Smooth muscle cell of the coronary artery (primary cell): ENCODE data around the gene WFIKKN1. TPM values are rescaled to one million over a fixed set of nuclear protein-coding genes. Genes with fewer than 3 reads are reported as not detected.

Experiments used
- total RNA-seq: library from RNA; depleted of rRNA; stranded (reverse); fragments of >200 nt; gene quantifications from 2 replicates; pipeline ENCODE4 v1.2.3, GENCODE V29; 2014; ENCODE audit warnings: low replicate concordance

The WFIKKN1 gene, protein sequence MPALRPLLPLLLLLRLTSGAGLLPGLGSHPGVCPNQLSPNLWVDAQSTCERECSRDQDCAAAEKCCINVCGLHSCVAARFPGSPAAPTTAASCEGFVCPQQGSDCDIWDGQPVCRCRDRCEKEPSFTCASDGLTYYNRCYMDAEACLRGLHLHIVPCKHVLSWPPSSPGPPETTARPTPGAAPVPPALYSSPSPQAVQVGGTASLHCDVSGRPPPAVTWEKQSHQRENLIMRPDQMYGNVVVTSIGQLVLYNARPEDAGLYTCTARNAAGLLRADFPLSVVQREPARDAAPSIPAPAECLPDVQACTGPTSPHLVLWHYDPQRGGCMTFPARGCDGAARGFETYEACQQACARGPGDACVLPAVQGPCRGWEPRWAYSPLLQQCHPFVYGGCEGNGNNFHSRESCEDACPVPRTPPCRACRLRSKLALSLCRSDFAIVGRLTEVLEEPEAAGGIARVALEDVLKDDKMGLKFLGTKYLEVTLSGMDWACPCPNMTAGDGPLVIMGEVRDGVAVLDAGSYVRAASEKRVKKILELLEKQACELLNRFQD
- total RNA-seq, result 0.08 and 0.12 TPM in 2 replicates

DNA sequence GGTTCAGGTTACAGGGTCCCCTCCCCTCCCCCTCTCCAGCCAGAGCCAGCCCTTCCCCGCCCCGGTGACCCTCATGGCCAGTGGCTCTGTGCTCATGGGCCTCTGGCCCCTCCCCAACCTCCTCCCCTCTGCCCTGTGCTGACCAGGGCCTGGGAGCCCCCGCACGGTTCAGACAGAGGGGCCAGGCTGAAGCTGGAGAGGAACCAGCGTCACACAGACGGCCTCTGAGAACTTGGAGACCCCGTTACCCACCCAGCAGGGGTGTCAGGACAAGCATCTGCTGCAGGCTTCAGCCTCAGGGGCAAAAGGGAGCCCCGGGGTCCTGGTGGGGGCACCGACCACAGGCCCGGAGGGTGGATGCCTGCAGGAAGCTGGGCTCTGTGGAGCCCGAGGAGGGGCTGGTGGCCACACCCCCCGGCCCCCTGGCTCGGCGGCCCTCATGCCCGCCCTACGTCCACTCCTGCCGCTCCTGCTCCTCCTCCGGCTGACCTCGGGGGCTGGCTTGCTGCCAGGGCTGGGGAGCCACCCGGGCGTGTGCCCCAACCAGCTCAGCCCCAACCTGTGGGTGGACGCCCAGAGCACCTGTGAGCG is at the start of gene WFIKKN1:
Gene WFIKKN1 (plus strand): TSS at position 171 of the 591 bp plus-strand sequence. CDS start 269 bp downstream, at position 440.

DNA sequence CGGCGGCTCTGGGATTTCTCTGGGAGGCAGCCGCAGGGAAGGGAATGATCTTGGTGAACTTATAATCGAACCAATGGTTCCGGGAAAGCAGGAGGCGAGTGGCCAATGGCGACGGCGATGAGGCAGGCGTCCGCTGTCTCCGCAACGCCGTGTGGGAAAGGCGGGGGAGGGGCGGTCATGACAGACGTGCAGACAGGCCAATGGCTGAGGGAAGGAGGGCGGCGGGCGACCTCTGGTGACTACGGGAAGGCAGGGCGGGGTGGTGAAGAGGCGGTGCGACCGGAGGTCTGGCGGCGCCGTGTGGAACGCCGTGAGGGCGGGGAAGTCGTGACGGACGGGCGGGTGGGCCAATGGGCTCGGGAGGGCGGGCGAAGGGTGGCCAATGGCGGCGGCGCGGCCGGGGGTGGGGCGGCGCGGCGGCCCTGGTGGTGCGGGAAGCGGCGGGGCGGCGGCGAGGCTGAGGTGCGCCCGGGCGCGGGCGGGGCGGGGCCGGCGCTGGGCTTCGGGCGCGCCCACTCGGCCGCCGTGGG is 41.1 kb upstream of the WFIKKN1 start, which contains the start of gene RAB40C:
Gene RAB40C (plus strand): TSS at position 409 of the 530 bp plus-strand sequence. CDS start 226 bp downstream, outside the sequence.

DNA sequence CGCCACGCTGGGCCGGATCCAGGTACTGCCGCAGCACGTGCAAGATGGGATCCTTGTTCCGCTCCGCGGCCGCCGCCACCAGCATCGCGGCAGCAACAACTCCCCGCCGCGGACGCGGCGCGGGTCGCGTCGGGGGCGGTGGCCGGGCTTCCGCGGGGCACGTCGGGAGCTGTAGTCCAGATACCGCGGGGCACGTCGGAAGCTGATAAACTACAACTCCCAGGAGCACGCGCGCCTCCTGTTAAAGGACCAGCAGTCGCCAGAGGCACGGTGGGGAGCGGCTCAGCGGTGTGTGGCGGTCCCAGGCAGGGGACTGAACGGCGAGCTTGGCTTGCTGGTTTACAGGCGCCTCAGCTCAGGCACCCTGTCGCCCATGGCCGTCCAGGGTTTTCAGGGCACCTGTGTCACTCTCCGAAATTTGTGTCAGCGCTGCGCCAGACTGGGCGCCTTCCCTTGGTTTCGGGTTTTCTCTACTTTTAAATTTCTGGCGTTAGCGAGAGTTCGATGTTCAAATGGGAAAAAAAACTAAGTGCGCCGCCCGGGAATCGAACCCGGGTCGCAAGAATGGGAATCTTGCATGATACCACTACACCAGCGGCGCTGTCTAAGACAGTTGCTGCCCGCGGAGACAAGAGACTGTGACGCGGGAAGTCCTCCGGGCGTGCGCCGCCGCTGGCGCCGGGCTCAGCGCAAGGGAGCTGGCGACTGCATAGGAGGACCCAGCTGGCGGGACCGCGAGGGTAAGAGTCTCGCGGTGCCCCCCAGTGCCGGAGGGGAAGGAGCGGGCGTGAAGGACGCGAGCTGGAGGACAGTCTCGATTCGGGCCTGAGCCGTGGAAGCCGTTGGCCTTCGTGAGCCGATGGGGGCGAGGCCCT is 5.7 kb downstream of the WFIKKN1 start, which contains the start of gene METTL26:
Gene METTL26 (minus strand): TSS at position 100 of the 875 bp plus-strand sequence. CDS start 15 bp downstream, at position 85.

DNA sequence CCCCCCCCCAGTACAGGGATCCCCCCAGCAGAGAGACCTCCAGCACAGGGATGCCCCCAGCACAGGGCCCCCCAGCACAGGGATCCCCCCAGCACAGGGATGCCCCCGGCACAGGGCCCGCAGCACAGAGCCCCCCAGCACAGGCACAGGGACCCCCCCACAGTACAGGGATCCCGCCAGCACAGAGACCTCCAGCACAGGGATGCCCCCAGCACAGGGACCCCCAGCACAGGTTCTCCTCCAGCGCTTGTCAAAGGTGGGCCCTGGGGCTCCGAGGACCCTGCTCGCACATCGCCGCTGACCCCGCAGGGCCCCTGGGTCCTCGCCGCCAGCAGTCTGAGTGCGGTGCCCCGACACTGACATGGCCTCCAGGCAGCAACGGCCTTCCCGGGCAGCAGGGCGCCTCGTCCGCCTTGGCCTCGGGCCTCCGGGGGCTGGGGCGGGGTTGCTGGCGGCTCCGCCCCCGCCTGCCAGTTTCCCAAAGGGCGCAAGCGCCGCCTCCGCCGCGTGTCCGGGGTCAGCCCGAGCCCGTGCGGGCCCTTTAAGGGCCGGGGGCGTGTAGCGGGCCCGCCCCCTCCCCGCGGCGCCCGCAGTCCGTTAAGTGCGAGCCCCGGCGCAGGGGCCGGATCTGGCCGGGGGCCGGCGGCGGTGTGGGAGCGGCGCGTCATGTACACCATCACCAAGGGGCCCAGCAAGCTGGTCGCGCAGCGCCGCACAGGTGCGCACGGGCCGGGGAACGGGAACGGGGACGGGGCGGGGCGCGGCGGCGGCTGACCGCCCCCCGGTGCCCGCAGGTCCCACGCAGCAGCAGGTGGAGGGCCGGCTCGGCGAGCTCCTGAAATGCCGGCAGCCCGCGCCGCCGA is 10.8 kb downstream of the WFIKKN1 start, which contains the start of gene MCRIP2:
Gene MCRIP2 (plus strand): TSS at position 503 of the 863 bp plus-strand sequence. CDS start 164 bp downstream, at position 667.

DNA sequence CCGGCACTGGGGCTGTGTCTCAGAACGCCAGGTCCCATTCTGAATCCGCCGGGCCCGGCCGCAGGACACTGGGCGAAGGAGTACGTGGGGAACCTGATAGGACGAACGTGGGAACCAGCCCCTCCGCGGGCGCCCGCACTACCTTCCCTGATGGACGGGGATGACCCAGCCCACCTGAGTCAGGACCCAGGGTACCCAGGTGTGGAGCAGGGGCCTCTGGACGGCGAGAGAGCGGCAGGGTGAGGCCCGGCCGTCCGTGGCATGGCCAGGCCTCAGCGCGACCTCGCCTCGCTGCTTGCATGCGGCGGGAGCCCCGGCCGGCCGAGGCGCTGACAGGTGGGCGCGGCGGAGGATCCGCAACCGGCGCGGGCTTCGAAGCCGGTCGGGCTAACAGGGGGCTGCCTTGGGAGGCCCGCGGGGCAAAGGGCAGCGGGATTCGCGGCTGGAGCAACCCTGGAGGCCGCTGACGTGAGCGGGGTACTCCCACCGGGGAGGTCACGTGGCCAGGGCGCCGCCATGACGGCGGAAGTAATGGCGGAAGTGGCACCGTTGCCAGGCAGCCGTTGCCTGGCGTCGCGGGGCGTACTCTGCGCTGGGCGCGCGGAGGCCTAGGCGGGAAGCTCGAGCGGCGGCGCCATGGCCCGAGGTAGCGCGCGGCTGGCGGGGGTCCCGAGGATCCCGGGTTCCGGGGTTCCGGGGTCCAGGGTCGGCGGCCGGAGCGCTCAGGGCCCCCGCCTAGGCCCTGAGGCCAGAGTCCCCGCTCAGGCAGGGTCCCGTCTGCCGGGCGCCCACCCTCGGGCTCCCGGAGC is 18.2 kb downstream of the WFIKKN1 start, which contains the start of gene WDR90:
Gene WDR90 (plus strand): TSS at position 585 of the 809 bp plus-strand sequence. CDS start 52 bp downstream, at position 637.

DNA sequence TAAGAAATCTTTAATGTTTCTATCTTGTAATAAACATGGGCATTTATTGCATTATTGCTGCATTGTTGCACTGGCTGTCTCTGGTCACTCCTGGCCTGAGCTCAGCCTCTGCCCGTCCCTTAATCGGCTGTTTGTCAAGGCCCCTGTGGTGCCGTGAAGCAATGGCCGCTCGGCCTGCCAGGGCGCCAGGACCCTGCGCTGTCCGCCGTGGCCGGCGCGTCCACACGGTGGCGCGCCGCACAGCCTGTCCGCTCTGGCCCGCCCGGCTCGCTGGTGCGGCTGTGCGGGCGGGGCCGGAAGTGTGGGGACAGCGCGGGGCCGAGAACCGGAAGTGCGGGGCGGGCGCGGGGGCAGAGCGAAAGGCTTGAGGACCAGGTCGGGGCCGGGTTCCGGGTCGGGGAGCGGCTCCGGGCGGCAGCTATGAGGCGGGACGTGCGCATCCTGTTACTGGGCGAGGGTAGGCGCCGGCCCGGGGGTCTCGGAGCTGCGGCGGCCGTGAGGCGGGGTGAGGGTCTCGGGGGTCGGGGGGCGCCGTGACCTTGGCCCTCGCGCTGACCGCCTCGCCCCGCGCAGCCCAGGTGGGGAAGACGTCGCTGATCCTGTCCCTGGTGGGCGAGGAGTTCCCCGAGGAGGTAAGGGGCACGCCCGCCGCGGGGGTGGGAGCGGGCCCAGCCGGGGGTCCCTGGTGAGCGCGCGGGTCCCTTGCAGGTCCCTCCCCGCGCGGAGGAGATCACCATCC is 37.2 kb downstream of the WFIKKN1 start, which contains the start of gene RHOT2:
Gene RHOT2 (plus strand): TSS at position 353 of the 739 bp plus-strand sequence. CDS start 68 bp downstream, at position 421.

DNA sequence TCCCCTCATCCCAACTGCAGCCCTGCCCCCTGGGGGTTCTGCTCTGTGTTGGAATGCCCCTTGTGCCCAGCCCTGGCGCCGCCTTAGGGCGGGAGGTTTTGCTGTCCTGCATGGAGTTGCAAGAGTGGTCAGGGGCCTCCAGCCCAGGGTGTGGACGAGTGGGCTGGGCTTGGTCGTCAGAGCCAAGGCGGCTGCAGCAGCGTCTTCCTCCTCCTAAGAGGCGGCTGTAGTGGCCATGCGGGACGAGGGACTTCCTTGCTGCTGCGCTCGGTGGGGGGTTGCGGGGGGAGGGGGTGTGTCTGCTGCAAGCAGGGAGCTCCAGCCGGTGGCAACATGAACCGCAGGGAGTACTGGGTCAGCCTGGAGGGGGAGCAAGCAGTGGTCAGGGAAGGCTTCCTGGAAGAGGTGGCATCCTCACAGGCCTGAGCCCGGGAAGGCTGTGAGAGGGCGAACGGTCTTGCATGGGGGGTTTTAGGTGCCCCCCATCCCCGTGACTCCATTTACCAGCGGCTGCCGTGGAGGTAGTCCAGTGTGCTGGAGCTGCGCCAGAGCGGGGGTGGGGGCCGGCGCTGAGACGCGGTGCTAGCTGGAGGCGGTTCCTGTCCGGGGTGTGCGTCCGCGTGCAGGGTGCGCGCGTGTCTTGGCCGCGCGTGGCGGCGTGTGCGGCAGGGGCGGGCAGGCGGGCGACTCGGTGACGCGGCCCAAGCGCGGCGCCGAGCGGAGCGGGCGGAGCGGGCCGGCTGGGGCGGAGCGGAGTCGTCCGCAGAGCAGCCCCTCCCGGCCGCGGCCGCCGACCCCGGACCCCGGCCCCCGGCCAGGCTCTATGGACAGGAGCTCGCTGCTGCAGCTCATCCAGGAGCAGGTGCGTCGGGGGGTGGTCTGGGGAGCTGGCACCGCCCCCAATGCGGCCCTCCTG is 44.4 kb downstream of the WFIKKN1 start, which contains the start of gene RHBDL1:
Gene RHBDL1 (plus strand): TSS at position 704 of the 916 bp plus-strand sequence. CDS start 120 bp downstream, at position 824.

DNA sequence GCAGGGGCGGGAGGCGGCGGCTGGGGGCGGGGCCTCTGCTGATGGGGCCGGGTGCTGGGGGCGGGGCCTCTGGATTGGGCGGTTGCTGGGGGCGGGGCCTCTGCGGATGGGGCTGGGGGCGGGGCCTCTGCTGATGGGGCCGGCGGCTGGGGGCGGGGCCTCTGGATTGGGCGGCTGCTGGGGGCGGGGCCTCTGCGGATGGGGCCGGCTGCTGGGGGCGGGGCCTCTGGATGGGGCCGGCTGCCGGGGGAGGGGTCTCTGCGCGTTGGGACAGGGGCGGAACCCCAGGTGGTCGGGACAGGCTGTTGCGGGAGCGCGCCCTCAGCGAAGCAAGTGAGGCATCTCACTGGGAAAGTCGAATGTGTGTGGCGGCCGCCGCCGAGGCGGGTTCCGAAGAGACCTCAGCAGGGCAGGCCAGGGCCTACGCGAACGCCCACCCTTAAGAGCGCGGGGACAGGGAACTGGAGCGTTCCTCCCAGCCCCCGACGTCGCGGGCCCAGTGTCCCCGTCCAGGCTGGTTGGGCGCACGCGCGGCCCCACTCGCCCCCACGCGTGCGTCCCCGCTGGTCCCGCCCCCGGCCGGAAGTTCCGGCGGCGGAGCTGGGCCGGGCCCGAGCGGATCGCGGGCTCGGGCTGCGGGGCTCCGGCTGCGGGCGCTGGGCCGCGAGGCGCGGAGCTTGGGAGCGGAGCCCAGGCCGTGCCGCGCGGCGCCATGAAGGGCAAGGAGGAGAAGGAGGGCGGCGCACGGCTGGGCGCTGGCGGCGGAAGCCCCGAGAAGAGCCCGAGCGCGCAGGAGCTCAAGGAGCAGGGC is 49.2 kb downstream of the WFIKKN1 start, which contains the start of gene STUB1:
Gene STUB1 (plus strand): TSS at position 597 of the 811 bp plus-strand sequence. CDS start 116 bp downstream, at position 713.

Other genes starting within 250 kb of the WFIKKN1 start
- gene PGAP6, start 249.0 kb upstream of the WFIKKN1 start, total RNA-seq, result 85.1 and 108 TPM in 2 replicates
- gene NME4, start 233.8 kb upstream of the WFIKKN1 start, total RNA-seq, result 76.3 and 99.0 TPM in 2 replicates
- gene DECR2, start 229.1 kb upstream of the WFIKKN1 start, total RNA-seq, result 6.6 and 12.5 TPM in 2 replicates
- gene RAB11FIP3, start 205.3 kb upstream of the WFIKKN1 start, total RNA-seq, result 12.7 and 21.5 TPM in 2 replicates
- 12.8 and 17.1 TPM in 2 replicates for gene CAPN15, start 103.3 kb upstream of the WFIKKN1 start, total RNA-seq
- gene PRR35, start 70.6 kb upstream of the WFIKKN1 start, total RNA-seq, result under 0.01 TPM in 1 of 2 replicates, not detected in the other
- 0.35 and 1.4 TPM in 2 replicates for gene NHLRC4, start 64.0 kb upstream of the WFIKKN1 start, total RNA-seq
- 18.5 and 19.5 TPM in 2 replicates for gene PIGQ, start 61.0 kb upstream of the WFIKKN1 start, total RNA-seq
- gene RAB40C, start 40.9 kb upstream of the WFIKKN1 start, total RNA-seq, result 8.6 and 9.8 TPM in 2 replicates
- gene METTL26, start 5.3 kb downstream of the WFIKKN1 start, total RNA-seq, result 81.6 and 89.4 TPM in 2 replicates
- 7.8 and 22.2 TPM in 2 replicates for gene MCRIP2, start 10.8 kb downstream of the WFIKKN1 start, total RNA-seq
- gene WDR90, start 18.4 kb downstream of the WFIKKN1 start, total RNA-seq, result 7.2 and 9.8 TPM in 2 replicates
- 26.1 and 33.7 TPM in 2 replicates for gene RHOT2, start 37.1 kb downstream of the WFIKKN1 start, total RNA-seq
- gene RHBDL1, start 44.7 kb downstream of the WFIKKN1 start, total RNA-seq, result 0.98 and 6.6 TPM in 2 replicates
- gene STUB1, start 49.4 kb downstream of the WFIKKN1 start, total RNA-seq, result 152 and 251 TPM in 2 replicates
- gene JMJD8, start 53.3 kb downstream of the WFIKKN1 start, total RNA-seq, result 21.8 and 28.3 TPM in 2 replicates
- 3.1 and 4.9 TPM in 2 replicates for gene WDR24, start 59.4 kb downstream of the WFIKKN1 start, total RNA-seq
- gene FBXL16, start 74.8 kb downstream of the WFIKKN1 start, total RNA-seq, result 0.08 TPM in 1 of 2 replicates, not detected in the other
- 95.8 and 102 TPM in 2 replicates for gene METRN, start 84.1 kb downstream of the WFIKKN1 start, total RNA-seq
- 8.0 and 27.7 TPM in 2 replicates for gene ANTKMT, start 90.2 kb downstream of the WFIKKN1 start, total RNA-seq
- gene CCDC78, start 95.5 kb downstream of the WFIKKN1 start, total RNA-seq, result 0.82 and 0.98 TPM in 2 replicates
- gene HAGHL, start 96.1 kb downstream of the WFIKKN1 start, total RNA-seq, result 11.2 and 15.9 TPM in 2 replicates
- gene CIAO3, start 110.0 kb downstream of the WFIKKN1 start, total RNA-seq, result 24.4 and 28.9 TPM in 2 replicates
- not detected in 2 replicates for gene MSLN, start 129.7 kb downstream of the WFIKKN1 start, total RNA-seq
- gene RPUSD1, start 157.4 kb downstream of the WFIKKN1 start, total RNA-seq, result 10.1 and 16.2 TPM in 2 replicates
- gene CHTF18, start 157.6 kb downstream of the WFIKKN1 start, total RNA-seq, result 2.8 and 5.6 TPM in 2 replicates
- gene GNG13, start 169.7 kb downstream of the WFIKKN1 start, total RNA-seq, result not detected in 2 replicates